Astrocyte of the cerebellum (primary cell): ENCODE results near the gene RALGAPA2.

Source experiments
- DNase-seq: peaks from one replicate; pipeline ENCODE4 v3.0.0-alpha.2; 2011; ENCODE audit warnings: low read depth
- H3K4me3 ChIP-seq: 2 replicates; pipeline ENCODE4 v1.5.1; 2011; ENCODE audit warnings: mild to moderate bottlenecking, low read depth, low read length, moderate library complexity
- CTCF ChIP-seq: IDR thresholded peaks from 2 replicates; pipeline ENCODE4 v1.5.1; 2012; ENCODE audit warnings: low read length, low read depth, moderate library complexity, mild to moderate bottlenecking; ENCODE audit errors: missing control alignments
- in situ Hi-C: cut with HindIII; loops from 2 replicates; pipeline ENCODE4 v1.10.0; 2017; ENCODE audit warnings: low sequenced_read_pairs

The RALGAPA2 gene

GRCh38 chr20:20571068-20571780 is 141.2 kb downstream of the RALGAPA2 start:
- no peak for TF ChIP-seq CTCF
- in situ Hi-C loops: loop anchor here (25.0 kb wide), 2 partner anchors 209 to 484 kb away; partner anchors contain the start of gene INSM1
- H3K4me3 ChIP-seq: no peak overlapping the region
- DNase-seq: no peak

GRCh38 chr20:20568604-20569205 is 143.7 kb downstream of the RALGAPA2 start:
- no peak overlapping the region for H3K4me3 ChIP-seq
- DNase-seq: peak; percentile 47
- in situ Hi-C loops: loop anchor here (25.0 kb wide), 2 partner anchors 206 to 481 kb away; partner anchors contain the start of gene INSM1
- TF ChIP-seq CTCF: peak; percentile 76

GRCh38 chr20:20567712-20568111 is 144.7 kb downstream of the RALGAPA2 start:
- TF ChIP-seq CTCF: no peak
- in situ Hi-C loops: loop anchor here (25.0 kb wide), 2 partner anchors 205 to 480 kb away; partner anchors contain the start of gene INSM1
- DNase-seq: no peak
- H3K4me3 ChIP-seq: no peak overlapping the region

GRCh38 chr20:20566516-20566915 is 145.9 kb downstream of the RALGAPA2 start:
- DNase-seq: no peak
- H3K4me3 ChIP-seq: no peak overlapping the region
- TF ChIP-seq CTCF: no peak
- in situ Hi-C loops: loop anchor here (25.0 kb wide), 2 partner anchors 204 to 479 kb away; partner anchors contain the start of gene INSM1

- in situ Hi-C loops: loop anchor here (25.0 kb wide), 2 partner anchors 202 to 477 kb away; partner anchors contain the start of gene INSM1
- no peak for TF ChIP-seq CTCF
- no peak for DNase-seq
- no peak overlapping the region for H3K4me3 ChIP-seq
Observed at GRCh38 chr20:20564279-20564678, 148.2 kb downstream of the RALGAPA2 start.

- H3K4me3 ChIP-seq: no peak overlapping the region
- in situ Hi-C loops: loop anchor here (25.0 kb wide), 2 partner anchors 200 to 475 kb away; partner anchors contain the start of gene INSM1
- no peak for TF ChIP-seq CTCF
- no peak for DNase-seq
Observed at GRCh38 chr20:20562507-20562906, 149.9 kb downstream of the RALGAPA2 start.
